SK-N-SH (cell line): ENCODE data around the gene WDR27. TPM values are rescaled to one million over a fixed set of nuclear protein-coding genes. Genes with fewer than 3 reads are reported as not detected.

Experiments
- CTCF ChIA-PET: fragments of 300-600, 350-600 bp; formaldehyde crosslinking; extraction: SDS; loops from one replicate; lab custom pipeline; 2021; lab: Yijun Ruan, JAX
- POLR2A ChIA-PET: fragments of 350-600 bp; sonication (Branson Sonifier 250); formaldehyde crosslinking; extraction: SDS; loops from one replicate; lab custom pipeline; 2020; ENCODE audit warnings: antibody characterized with exemption, inconsistent platforms; lab: Yijun Ruan, JAX
- DNase-seq: peaks from one replicate; pipeline ENCODE4 v3.0.0; 2012
- H2AFZ ChIP-seq: fragments of 200-600 bp; sonication (generic); 2 replicates; pipeline ENCODE4 v1.8.1; 2016; ENCODE audit warnings: antibody characterized with exemption, mild to moderate bottlenecking, low read depth
- H3F3A ChIP-seq: fragments of 200-600 bp; sonication (generic); replicated peaks from 2 replicates; pipeline ENCODE3; 2016; ENCODE audit warnings: antibody characterized with exemption, mild to moderate bottlenecking; ENCODE audit not compliant: insufficient read depth
- H3K27ac ChIP-seq, 2 experiments: fragments of 200-500 bp in 1 of 2; fragments of 200-600 bp in 1 of 2; sonication (Bioruptor generic) in 1 of 2; sonication (generic), shearing (Covaris generic) in 1 of 2; 2 replicates each; pipeline versions ENCODE4 v1.5.1 to v1.6.1; 2014 to 2016; ENCODE audit warnings: low read depth in 2 of 2, inconsistent platforms in 1 of 2, low read length in 1 of 2, mild to moderate bottlenecking in 1 of 2, mixed read lengths in 1 of 2
- H3K27me3 ChIP-seq: fragments of 200-600 bp; sonication (generic), shearing (Covaris generic); 2 replicates; pipeline ENCODE4 v1.6.1; 2016; ENCODE audit warnings: mixed run types; ENCODE audit not compliant: insufficient read depth
- H3K36me3 ChIP-seq, 2 experiments: fragments of 200-500 bp in 1 of 2; fragments of 200-600 bp in 1 of 2; sonication (Bioruptor generic) in 1 of 2; sonication (generic) in 1 of 2; replicated peaks in 1 of 2; 2 replicates each; pipeline versions ENCODE3 to v1.5.1; 2014 to 2016; ENCODE audit warnings: low read length in 1 of 2, mild to moderate bottlenecking in 1 of 2; ENCODE audit not compliant: insufficient read depth in 2 of 2, control insufficient read depth in 1 of 2
- H3K4me1 ChIP-seq, 2 experiments: fragments of 200-500 bp in 1 of 2; fragments of 200-600 bp in 1 of 2; sonication (Bioruptor generic) in 1 of 2; sonication (generic), shearing (Covaris generic) in 1 of 2; 2 replicates each; pipeline versions ENCODE4 v1.5.1 to v1.6.1; 2014 to 2016; ENCODE audit warnings: low read depth in 1 of 2, low read length in 1 of 2, mixed run types in 1 of 2; ENCODE audit not compliant: insufficient read depth in 2 of 2, control insufficient read depth in 1 of 2
- H3K4me2 ChIP-seq: fragments of 200-600 bp; sonication (generic), shearing (Covaris generic); 2 replicates; pipeline ENCODE4 v1.6.1; 2017; ENCODE audit warnings: mixed run types
- H3K4me3 ChIP-seq, 2 experiments: fragments of 200-500 bp in 1 of 2; fragments of 200-600 bp in 1 of 2; sonication (Bioruptor generic) in 1 of 2; sonication (generic), shearing (Covaris generic) in 1 of 2; 2 replicates each; pipeline versions ENCODE4 v1.5.1 to v1.8.1; 2014 to 2016; ENCODE audit warnings: low read depth in 2 of 2, inconsistent platforms in 1 of 2, low read length in 1 of 2, mild to moderate bottlenecking in 1 of 2, mixed read lengths in 1 of 2, moderate library complexity in 1 of 2
- H3K79me2 ChIP-seq: fragments of 200-600 bp; sonication (generic); 2 replicates; pipeline ENCODE4 v1.8.1; 2017; ENCODE audit warnings: mild to moderate bottlenecking; ENCODE audit not compliant: insufficient read depth
- H3K9ac ChIP-seq: fragments of 200-600 bp; sonication (generic); 2 replicates; pipeline ENCODE4 v1.6.1; 2017; ENCODE audit warnings: mixed run types
- H3K9me2 ChIP-seq: fragments of 200-600 bp; sonication (generic); 2 replicates; pipeline ENCODE4 v1.6.1; 2017; ENCODE audit warnings: mixed run types
- H3K9me3 ChIP-seq: fragments of 200-600 bp; sonication (generic); 2 replicates; pipeline ENCODE4 v1.6.1; 2017; ENCODE audit warnings: mixed run types, mild to moderate bottlenecking, moderate library complexity
- H4K20me1 ChIP-seq: fragments of 200-600 bp; sonication (generic); 2 replicates; pipeline ENCODE4 v1.6.1; 2017; ENCODE audit warnings: mild to moderate bottlenecking, mixed run types; ENCODE audit not compliant: insufficient read depth
- EP300 ChIP-seq, 2 experiments: IDR thresholded peaks; 2 replicates each; pipeline versions ENCODE4 v1.4.0 to v1.6.1; 2012; ENCODE audit warnings: borderline replicate concordance in 1 of 2, low read depth in 1 of 2, low read length in 1 of 2
- FOXJ3 ChIP-seq: sonication (generic); formaldehyde crosslinking; IDR thresholded peaks from 2 replicates; pipeline ENCODE4 v1.5.1; 2020; ENCODE audit warnings: mild to moderate bottlenecking, missing genetic modification reagents
- FOXM1 ChIP-seq: IDR thresholded peaks from 2 replicates; pipeline ENCODE4 v1.4.0; 2012; ENCODE audit warnings: low read depth, mild to moderate bottlenecking
- GABPA ChIP-seq: IDR thresholded peaks from 2 replicates; pipeline ENCODE4 v1.4.0; 2012; ENCODE audit warnings: low read depth, mild to moderate bottlenecking
- JUND ChIP-seq: IDR thresholded peaks from 2 replicates; pipeline ENCODE4 v1.4.0; 2012
- MXI1 ChIP-seq: IDR thresholded peaks from 2 replicates; pipeline ENCODE4 v1.6.1; 2012; ENCODE audit warnings: mild to moderate bottlenecking, low read depth, low read length, improper control_type of control experiment
- POLR2AphosphoS5 ChIP-seq: IDR thresholded peaks from 2 replicates; pipeline ENCODE4 v1.6.1; 2012; ENCODE audit warnings: low read depth, low read length
- RCOR1 ChIP-seq: fragments of 150-350 bp; IDR thresholded peaks from 2 replicates; pipeline ENCODE4 v1.6.1; 2017; ENCODE audit warnings: antibody characterized with exemption, low read length
- SIN3A ChIP-seq: IDR thresholded peaks from 2 replicates; pipeline ENCODE4 v1.6.1; 2012; ENCODE audit warnings: low read depth, mild to moderate bottlenecking, low read length, moderate library complexity, borderline replicate concordance
- YY1 ChIP-seq: IDR thresholded peaks from 2 replicates; pipeline ENCODE4 v1.4.0; 2012; ENCODE audit warnings: low read depth, mild to moderate bottlenecking
- WGBS: methylation state at CpG from one replicate; pipeline ENCODE4 v1.1.6; 2017; ENCODE audit warnings: low lambda C conversion rate; 5-methylcytosine and 5-hydroxymethylcytosine counted together
- polyA plus RNA-seq, 3 experiments: library from polyadenylated mRNA; depleted of rRNA; stranded (reverse); fragments of >200 nt; gene quantifications; 2 replicates each; pipeline ENCODE4 v1.2.3, GENCODE V29; 2012
- TF ChIP-seq, protein P1 (sequence below): fragments of 150-350 bp; IDR thresholded peaks from 2 replicates; pipeline ENCODE4 v1.6.1; 2017; ENCODE audit warnings: antibody characterized with exemption, low read length, low read depth, borderline replicate concordance
- TF ChIP-seq, protein P2 (sequence below): fragments of 200-600 bp; sonication (generic); IDR thresholded peaks from 2 replicates; pipeline ENCODE4 v1.6.1; 2017; ENCODE audit warnings: antibody characterized with exemption, mild to moderate bottlenecking, moderate library complexity
- TF ChIP-seq, protein P3 (sequence below): IDR thresholded peaks from 2 replicates; pipeline ENCODE4 v1.6.1; 2012; ENCODE audit warnings: mild to moderate bottlenecking, low read depth, low read length, moderate library complexity

WDR27 gene
- polyA plus RNA-seq, 1 of the 3 experiments (the other 2 are of a cell fraction) = 55.6 TPM

DNA sequence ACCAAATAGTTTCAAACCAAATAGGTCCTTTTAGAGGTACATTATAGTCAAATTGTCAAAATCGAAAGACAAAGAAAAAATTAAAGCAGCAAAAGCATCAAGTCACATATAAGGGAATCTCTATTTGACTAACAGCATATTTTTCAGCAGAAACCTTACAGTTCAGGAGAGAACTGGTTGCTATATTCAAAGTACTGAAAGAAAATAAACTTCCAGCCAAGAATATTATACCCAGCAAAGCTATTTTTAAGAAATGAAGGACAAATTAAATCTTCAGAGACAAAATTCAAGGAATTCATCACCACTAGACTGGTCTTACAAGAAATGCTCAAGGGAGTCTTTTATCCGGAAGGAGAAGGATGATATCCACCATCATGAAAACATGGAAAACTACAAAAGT is 16.0 kb downstream of the WDR27 start:
- CTCF ChIA-PET = no interaction called here
- H3K4me2 ChIP-seq = no peak overlapping the region
- H3K27ac ChIP-seq = no peak overlapping the region
- H3K9ac ChIP-seq = no peak overlapping the region
- H3K4me3 ChIP-seq = no peak overlapping the region
- no peaks in the 10 kb centered on the region for H3F3A ChIP-seq
- H3K4me1 ChIP-seq = no peaks in the 10 kb centered on the region
- peaks cover 18% of the 10 kb centered on the region for H3K79me2 ChIP-seq
- no peak overlapping the region for H2AFZ ChIP-seq
- H3K36me3 ChIP-seq = peaks cover 38 to 56% of the 10 kb centered on the region in 2 experiments
- H3K9me2 ChIP-seq = no peaks in the 10 kb centered on the region
- no peak for DNase-seq
- no peaks in the 10 kb centered on the region for H4K20me1 ChIP-seq
- POLR2A ChIA-PET = no interaction called here
- TF ChIP-seq EP300 (IDR thresholded peaks at IDR 0.05; ENCODE audit: borderline replicate concordance in 1 of 2, low read depth in 1 of 2, low read length in 1 of 2) = no peak
- TF ChIP-seq JUND = no peak
- TF ChIP-seq, protein P1, sequence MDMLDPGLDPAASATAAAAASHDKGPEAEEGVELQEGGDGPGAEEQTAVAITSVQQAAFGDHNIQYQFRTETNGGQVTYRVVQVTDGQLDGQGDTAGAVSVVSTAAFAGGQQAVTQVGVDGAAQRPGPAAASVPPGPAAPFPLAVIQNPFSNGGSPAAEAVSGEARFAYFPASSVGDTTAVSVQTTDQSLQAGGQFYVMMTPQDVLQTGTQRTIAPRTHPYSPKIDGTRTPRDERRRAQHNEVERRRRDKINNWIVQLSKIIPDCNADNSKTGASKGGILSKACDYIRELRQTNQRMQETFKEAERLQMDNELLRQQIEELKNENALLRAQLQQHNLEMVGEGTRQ = no peak
- no peak for TF ChIP-seq POLR2AphosphoS5
- TF ChIP-seq YY1 = no peak
- no peak for TF ChIP-seq FOXJ3 (CRISPR knock-in tag)
- TF ChIP-seq MXI1 = no peak
- no peak for TF ChIP-seq SIN3A
- TF ChIP-seq RCOR1 = no peak
- no peak for TF ChIP-seq FOXM1
- TF ChIP-seq GABPA = no peak
- TF ChIP-seq, protein P2, sequence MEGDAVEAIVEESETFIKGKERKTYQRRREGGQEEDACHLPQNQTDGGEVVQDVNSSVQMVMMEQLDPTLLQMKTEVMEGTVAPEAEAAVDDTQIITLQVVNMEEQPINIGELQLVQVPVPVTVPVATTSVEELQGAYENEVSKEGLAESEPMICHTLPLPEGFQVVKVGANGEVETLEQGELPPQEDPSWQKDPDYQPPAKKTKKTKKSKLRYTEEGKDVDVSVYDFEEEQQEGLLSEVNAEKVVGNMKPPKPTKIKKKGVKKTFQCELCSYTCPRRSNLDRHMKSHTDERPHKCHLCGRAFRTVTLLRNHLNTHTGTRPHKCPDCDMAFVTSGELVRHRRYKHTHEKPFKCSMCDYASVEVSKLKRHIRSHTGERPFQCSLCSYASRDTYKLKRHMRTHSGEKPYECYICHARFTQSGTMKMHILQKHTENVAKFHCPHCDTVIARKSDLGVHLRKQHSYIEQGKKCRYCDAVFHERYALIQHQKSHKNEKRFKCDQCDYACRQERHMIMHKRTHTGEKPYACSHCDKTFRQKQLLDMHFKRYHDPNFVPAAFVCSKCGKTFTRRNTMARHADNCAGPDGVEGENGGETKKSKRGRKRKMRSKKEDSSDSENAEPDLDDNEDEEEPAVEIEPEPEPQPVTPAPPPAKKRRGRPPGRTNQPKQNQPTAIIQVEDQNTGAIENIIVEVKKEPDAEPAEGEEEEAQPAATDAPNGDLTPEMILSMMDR = no peak
- TF ChIP-seq, protein P3, sequence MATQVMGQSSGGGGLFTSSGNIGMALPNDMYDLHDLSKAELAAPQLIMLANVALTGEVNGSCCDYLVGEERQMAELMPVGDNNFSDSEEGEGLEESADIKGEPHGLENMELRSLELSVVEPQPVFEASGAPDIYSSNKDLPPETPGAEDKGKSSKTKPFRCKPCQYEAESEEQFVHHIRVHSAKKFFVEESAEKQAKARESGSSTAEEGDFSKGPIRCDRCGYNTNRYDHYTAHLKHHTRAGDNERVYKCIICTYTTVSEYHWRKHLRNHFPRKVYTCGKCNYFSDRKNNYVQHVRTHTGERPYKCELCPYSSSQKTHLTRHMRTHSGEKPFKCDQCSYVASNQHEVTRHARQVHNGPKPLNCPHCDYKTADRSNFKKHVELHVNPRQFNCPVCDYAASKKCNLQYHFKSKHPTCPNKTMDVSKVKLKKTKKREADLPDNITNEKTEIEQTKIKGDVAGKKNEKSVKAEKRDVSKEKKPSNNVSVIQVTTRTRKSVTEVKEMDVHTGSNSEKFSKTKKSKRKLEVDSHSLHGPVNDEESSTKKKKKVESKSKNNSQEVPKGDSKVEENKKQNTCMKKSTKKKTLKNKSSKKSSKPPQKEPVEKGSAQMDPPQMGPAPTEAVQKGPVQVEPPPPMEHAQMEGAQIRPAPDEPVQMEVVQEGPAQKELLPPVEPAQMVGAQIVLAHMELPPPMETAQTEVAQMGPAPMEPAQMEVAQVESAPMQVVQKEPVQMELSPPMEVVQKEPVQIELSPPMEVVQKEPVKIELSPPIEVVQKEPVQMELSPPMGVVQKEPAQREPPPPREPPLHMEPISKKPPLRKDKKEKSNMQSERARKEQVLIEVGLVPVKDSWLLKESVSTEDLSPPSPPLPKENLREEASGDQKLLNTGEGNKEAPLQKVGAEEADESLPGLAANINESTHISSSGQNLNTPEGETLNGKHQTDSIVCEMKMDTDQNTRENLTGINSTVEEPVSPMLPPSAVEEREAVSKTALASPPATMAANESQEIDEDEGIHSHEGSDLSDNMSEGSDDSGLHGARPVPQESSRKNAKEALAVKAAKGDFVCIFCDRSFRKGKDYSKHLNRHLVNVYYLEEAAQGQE = no peak
- peaks cover 12% of the 10 kb centered on the region for H3K9me3 ChIP-seq
- no peaks in the 10 kb centered on the region for H3K27me3 ChIP-seq
- 96% methylated on average over 2 of the region's 2 CpGs for WGBS
